A549 (cell line): Measurements from ENCODE around the gene BRAF. TPM values are rescaled to one million over a fixed set of nuclear protein-coding genes. Genes with fewer than 3 reads are reported as not detected.
"Not testable (repeated sequence)": the region's sequence is repeated elsewhere in the genome, so short reads cannot be mapped to it uniquely, and the experiment has no call there.

ENCODE experiments used
- ATAC-seq, 2 experiments: fragments of 200-7000 bp in 1 of 2; fragments of >200 bp in 1 of 2; cut with Nextera tagmentation in 1 of 2; cut with Tn5 transposase in 1 of 2; 3 replicates each; pipeline versions ENCODE4 v1.8.0 to v1.9.1; 2018 to 2020; ENCODE audit warnings: mild to moderate bottlenecking in 1 of 2, moderate library complexity in 1 of 2
- CTCF ChIA-PET: fragments of 300-600 bp; sonication (Branson Sonifier 250); formaldehyde crosslinking; extraction: SDS; loops from one replicate; lab custom pipeline; 2021; ENCODE audit warnings: antibody characterized with exemption, inconsistent platforms; lab: Yijun Ruan, JAX
- POLR2A ChIA-PET: fragments of 350-600 bp; formaldehyde crosslinking; extraction: SDS; loops from one replicate; lab custom pipeline; 2021; ENCODE audit warnings: antibody characterized with exemption, inconsistent platforms; lab: Yijun Ruan, JAX
- DNase-seq, 2 experiments: peaks; one replicate each; pipeline versions ENCODE4 v3.0.0 to v3.0.0-alpha.2; 2011 to 2016; ENCODE audit warnings: low read depth in 1 of 2, low spot score in 1 of 2
- FAIRE-seq: peaks from 2 replicates; lab custom pipeline; 2011; peaks lifted over from hg19 to GRCh38; lab: Jason Lieb, UNC
- H3K27ac ChIP-seq, 2 experiments: fragments of >200 bp; sonication (Bioruptor Twin); formaldehyde crosslinking; 3 replicates each; pipeline ENCODE4 v1.5.1; 2016 to 2017
- H3K4me1 ChIP-seq: fragments of >200 bp; sonication (Bioruptor Twin); formaldehyde crosslinking; 3 replicates; pipeline ENCODE4 v1.6.1; 2016
- H3K4me2 ChIP-seq: fragments of >200 bp; sonication (Bioruptor Twin); formaldehyde crosslinking; 3 replicates; pipeline ENCODE4 v1.6.1; 2016
- H3K4me3 ChIP-seq: fragments of >200 bp; sonication (Bioruptor Twin); formaldehyde crosslinking; 3 replicates; pipeline ENCODE4 v1.5.1; 2016
- H3K9me3 ChIP-seq: fragments of >200 bp; sonication (Bioruptor Twin); formaldehyde crosslinking; 3 replicates; pipeline ENCODE4 v1.6.1; 2016
- BHLHE40 ChIP-seq: IDR thresholded peaks from 2 replicates; pipeline ENCODE4 v1.6.1; 2012; ENCODE audit warnings: low read depth, low read length, inconsistent platforms
- CBX2 ChIP-seq: fragments of 200-600 bp; sonication (generic); IDR thresholded peaks from 2 replicates; pipeline ENCODE4 v1.6.1; 2016; ENCODE audit warnings: low read depth, mild to moderate bottlenecking, borderline replicate concordance
- CHD4 ChIP-seq: fragments of 200-600 bp; sonication (generic); IDR thresholded peaks from 2 replicates; pipeline ENCODE4 v1.6.1; 2016; ENCODE audit warnings: antibody characterized with exemption, mild to moderate bottlenecking, borderline replicate concordance
- FOXS1 ChIP-seq: fragments of 250-450 bp; sonication (Bioruptor Pico); IDR thresholded peaks from 2 replicates; pipeline ENCODE4 v1.5.0; 2020; ENCODE audit warnings: mild to moderate bottlenecking, moderate library complexity
- HDAC2 ChIP-seq: fragments of 200-600 bp; sonication (generic); IDR thresholded peaks from 2 replicates; pipeline ENCODE4 v1.6.1; 2016
- HEYL ChIP-seq: fragments of 250-450 bp; sonication (Bioruptor Pico); IDR thresholded peaks from 2 replicates; pipeline ENCODE4 v1.8.0; 2021; ENCODE audit warnings: mild to moderate bottlenecking, moderate library complexity
- HOXB13 ChIP-seq: fragments of 250-450 bp; sonication (Bioruptor Pico); IDR thresholded peaks from 2 replicates; pipeline ENCODE4 v1.5.0; 2020; ENCODE audit warnings: low read depth, mild to moderate bottlenecking, moderate library complexity
- HOXB5 ChIP-seq: fragments of 250-450 bp; sonication (Bioruptor Pico); IDR thresholded peaks from 2 replicates; pipeline ENCODE4 v1.5.0; 2020; ENCODE audit warnings: mild to moderate bottlenecking, moderate library complexity
- KDM5A ChIP-seq: fragments of 200-600 bp; sonication (generic); IDR thresholded peaks from 2 replicates; pipeline ENCODE4 v1.6.1; 2016; ENCODE audit warnings: antibody characterized with exemption, mild to moderate bottlenecking
- MAZ ChIP-seq: fragments of 150-350 bp; IDR thresholded peaks from 2 replicates; pipeline ENCODE4 v1.6.1; 2014; ENCODE audit warnings: antibody characterized with exemption, low read depth, low read length, borderline replicate concordance
- MYC ChIP-seq: IDR thresholded peaks from 2 replicates; pipeline ENCODE4 v1.6.1; 2012; ENCODE audit warnings: mild to moderate bottlenecking, inconsistent platforms, low read length, improper control_type of control experiment, borderline replicate concordance
- RAD21 ChIP-seq, 2 experiments: fragments of >200 bp in 1 of 2; sonication (Bioruptor Twin) in 1 of 2; formaldehyde crosslinking in 1 of 2; IDR thresholded peaks in 1 of 2; conservative IDR thresholded peaks in 1 of 2; 2 replicates in 1 of 2; 3 replicates in 1 of 2; pipeline ENCODE4 v1.6.1; 2012 to 2018; ENCODE audit warnings: inconsistent platforms in 1 of 2
- RARB ChIP-seq: fragments of 250-450 bp; sonication (Bioruptor Pico); IDR thresholded peaks from 2 replicates; pipeline ENCODE4 v1.8.0; 2021; ENCODE audit warnings: mild to moderate bottlenecking, moderate library complexity
- RFX5 ChIP-seq: fragments of 450-650 bp; IDR thresholded peaks from 2 replicates; pipeline ENCODE4 v1.7.1; 2014; ENCODE audit warnings: antibody characterized with exemption, mild to moderate bottlenecking, moderate library complexity
- TFCP2L1 ChIP-seq: fragments of 250-450 bp; sonication (Bioruptor Pico); IDR thresholded peaks from 2 replicates; pipeline ENCODE4 v1.5.0; 2021; ENCODE audit warnings: mild to moderate bottlenecking
- ZC3H11A ChIP-seq: fragments of 450-650 bp; IDR thresholded peaks from 2 replicates; pipeline ENCODE4 v1.6.1; 2014; ENCODE audit warnings: antibody characterized with exemption, mild to moderate bottlenecking
- ZNF302 ChIP-seq: fragments of 250-450 bp; sonication (Bioruptor Pico); IDR thresholded peaks from 2 replicates; pipeline ENCODE4 v1.9.0; 2021; ENCODE audit warnings: inconsistent platforms, mild to moderate bottlenecking, moderate library complexity
- ZSCAN20 ChIP-seq: fragments of 250-450 bp; sonication (Bioruptor Pico); IDR thresholded peaks from 2 replicates; pipeline ENCODE4 v1.8.0; 2022; ENCODE audit warnings: mild to moderate bottlenecking, moderate library complexity
- WGBS: methylation state at CpG from one replicate; pipeline ENCODE4 v1.1.6; 2017; ENCODE audit errors: missing lambda C conversion rate; 5-methylcytosine and 5-hydroxymethylcytosine counted together
- polyA plus RNA-seq, 4 experiments: library from polyadenylated mRNA; depleted of rRNA in 3 of 4; stranded (reverse); fragments of >200 nt; fragmentation: RNase III in 1 of 4; extraction: RNeasy Plus Mini Kit Qiagen cat#74134 plus additional on column Dnase treatment in 1 of 4; gene quantifications; 2 replicates in 3 of 4; 3 replicates in 1 of 4; pipeline ENCODE4 v1.2.3, GENCODE V29; 2011 to 2017
- TF ChIP-seq, protein P1 (sequence below): fragments of >200 bp; sonication (Bioruptor Twin); formaldehyde crosslinking; IDR thresholded peaks from 3 replicates; pipeline ENCODE4 v1.5.1; 2016
- TF ChIP-seq, protein P2 (sequence below): fragments of 200-600 bp; sonication (generic); IDR thresholded peaks from 2 replicates; pipeline ENCODE4 v1.6.1; 2016; ENCODE audit warnings: antibody characterized with exemption, mild to moderate bottlenecking, moderate library complexity
- TF ChIP-seq, protein P3 (sequence below): fragments of 150-350 bp; IDR thresholded peaks from 2 replicates; pipeline ENCODE4 v1.6.1; 2014; ENCODE audit warnings: low read depth, mild to moderate bottlenecking, low read length

Gene BRAF
- polyA plus RNA-seq, 2 of the 4 experiments (the other 2 are of a cell fraction), result 6.1 to 19.7 TPM

DNA sequence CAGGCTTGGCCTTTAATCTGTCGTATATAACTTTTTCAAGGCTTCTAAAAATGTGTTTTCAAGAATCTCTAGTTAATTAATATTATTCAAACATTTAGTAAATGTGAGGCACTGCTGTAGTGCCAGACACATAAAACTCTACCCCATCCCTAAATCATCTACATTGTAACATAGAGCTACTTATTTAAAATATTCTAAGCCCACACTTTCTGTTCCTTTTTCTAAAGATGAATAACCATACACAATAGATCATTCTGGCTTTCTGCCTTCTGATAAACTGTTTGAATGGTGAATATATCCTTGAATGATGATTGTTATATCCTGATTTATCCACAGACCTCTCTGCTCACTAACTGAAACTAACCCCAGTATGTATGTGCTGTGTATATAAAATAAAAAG, 41.4 kb downstream of the BRAF start:
- WGBS, result 90% methylated on average over 1 of the region's 1 CpG
- no peak for ATAC-seq

DNA sequence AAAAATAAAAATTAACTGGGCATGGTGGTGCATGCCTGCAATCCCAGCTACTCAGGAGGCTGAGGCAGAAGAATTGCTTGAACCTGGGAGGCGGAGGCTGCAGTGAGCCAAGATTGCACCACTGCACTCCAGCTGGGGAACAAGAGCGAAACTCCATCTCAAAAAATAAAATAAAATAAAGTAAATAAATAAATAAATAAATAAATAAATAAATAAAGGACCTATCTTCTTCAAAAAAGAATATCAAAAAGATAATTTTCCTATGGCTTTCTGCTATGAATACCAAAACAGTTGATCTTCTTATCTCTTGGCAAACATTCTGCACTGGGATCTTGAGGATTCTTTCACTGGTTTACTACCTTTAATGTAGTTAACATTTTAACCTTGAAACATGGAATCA, 41.9 kb downstream of the BRAF start:
- CTCF ChIA-PET, result interaction anchor here (1.4 kb wide), 1 partner anchor 18 kb away, joined by 4 read pairs; no protein-coding TSS in a partner anchor
- H3K9me3 ChIP-seq, POLR2A ChIA-PET, H3K27ac ChIP-seq, DNase-seq, H3K4me1 ChIP-seq, FAIRE-seq, ATAC-seq, H3K4me3 ChIP-seq, H3K4me2 ChIP-seq: not testable (repeated sequence)
- peak; percentile 43; the same call in 1 of the 2 replicates for TF ChIP-seq ZC3H11A
- 98% methylated on average over 2 of the region's 2 CpGs for WGBS

More for the DNA sequence above, 41.4 kb downstream of the BRAF start:
- ChIA-PET CTCF (interaction anchor here (1.4 kb wide), 1 partner anchor 18 kb away, joined by 4 read pairs; no protein-coding TSS in a partner anchor), POLR2A (no interaction called here)
- H3K27ac ChIP-seq, result no peak overlapping the region
- no peak for FAIRE-seq
- no peaks in the 10 kb centered on the region for H3K9me3 ChIP-seq
- no peak overlapping the region for H3K4me2 ChIP-seq
- H3K4me1 ChIP-seq, result 0 out of 3 replicates have a peak, but pooled peaks cover 7% of the 10 kb centered on the region
- TF ChIP-seq MAZ, result no peak
- TF ChIP-seq CBX2, result no peak
- no peak for TF ChIP-seq KDM5A
- no peak for TF ChIP-seq TFCP2L1
- TF ChIP-seq, protein P1, sequence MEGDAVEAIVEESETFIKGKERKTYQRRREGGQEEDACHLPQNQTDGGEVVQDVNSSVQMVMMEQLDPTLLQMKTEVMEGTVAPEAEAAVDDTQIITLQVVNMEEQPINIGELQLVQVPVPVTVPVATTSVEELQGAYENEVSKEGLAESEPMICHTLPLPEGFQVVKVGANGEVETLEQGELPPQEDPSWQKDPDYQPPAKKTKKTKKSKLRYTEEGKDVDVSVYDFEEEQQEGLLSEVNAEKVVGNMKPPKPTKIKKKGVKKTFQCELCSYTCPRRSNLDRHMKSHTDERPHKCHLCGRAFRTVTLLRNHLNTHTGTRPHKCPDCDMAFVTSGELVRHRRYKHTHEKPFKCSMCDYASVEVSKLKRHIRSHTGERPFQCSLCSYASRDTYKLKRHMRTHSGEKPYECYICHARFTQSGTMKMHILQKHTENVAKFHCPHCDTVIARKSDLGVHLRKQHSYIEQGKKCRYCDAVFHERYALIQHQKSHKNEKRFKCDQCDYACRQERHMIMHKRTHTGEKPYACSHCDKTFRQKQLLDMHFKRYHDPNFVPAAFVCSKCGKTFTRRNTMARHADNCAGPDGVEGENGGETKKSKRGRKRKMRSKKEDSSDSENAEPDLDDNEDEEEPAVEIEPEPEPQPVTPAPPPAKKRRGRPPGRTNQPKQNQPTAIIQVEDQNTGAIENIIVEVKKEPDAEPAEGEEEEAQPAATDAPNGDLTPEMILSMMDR, result no peak
- no peak for TF ChIP-seq MYC
- TF ChIP-seq HOXB5 (CRISPR knock-in tag), result no peak
- TF ChIP-seq, protein P2, sequence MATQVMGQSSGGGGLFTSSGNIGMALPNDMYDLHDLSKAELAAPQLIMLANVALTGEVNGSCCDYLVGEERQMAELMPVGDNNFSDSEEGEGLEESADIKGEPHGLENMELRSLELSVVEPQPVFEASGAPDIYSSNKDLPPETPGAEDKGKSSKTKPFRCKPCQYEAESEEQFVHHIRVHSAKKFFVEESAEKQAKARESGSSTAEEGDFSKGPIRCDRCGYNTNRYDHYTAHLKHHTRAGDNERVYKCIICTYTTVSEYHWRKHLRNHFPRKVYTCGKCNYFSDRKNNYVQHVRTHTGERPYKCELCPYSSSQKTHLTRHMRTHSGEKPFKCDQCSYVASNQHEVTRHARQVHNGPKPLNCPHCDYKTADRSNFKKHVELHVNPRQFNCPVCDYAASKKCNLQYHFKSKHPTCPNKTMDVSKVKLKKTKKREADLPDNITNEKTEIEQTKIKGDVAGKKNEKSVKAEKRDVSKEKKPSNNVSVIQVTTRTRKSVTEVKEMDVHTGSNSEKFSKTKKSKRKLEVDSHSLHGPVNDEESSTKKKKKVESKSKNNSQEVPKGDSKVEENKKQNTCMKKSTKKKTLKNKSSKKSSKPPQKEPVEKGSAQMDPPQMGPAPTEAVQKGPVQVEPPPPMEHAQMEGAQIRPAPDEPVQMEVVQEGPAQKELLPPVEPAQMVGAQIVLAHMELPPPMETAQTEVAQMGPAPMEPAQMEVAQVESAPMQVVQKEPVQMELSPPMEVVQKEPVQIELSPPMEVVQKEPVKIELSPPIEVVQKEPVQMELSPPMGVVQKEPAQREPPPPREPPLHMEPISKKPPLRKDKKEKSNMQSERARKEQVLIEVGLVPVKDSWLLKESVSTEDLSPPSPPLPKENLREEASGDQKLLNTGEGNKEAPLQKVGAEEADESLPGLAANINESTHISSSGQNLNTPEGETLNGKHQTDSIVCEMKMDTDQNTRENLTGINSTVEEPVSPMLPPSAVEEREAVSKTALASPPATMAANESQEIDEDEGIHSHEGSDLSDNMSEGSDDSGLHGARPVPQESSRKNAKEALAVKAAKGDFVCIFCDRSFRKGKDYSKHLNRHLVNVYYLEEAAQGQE, result no peak
- no peak for TF ChIP-seq RFX5
- no peak for TF ChIP-seq RARB (CRISPR knock-in tag)
- no peak for TF ChIP-seq FOXS1
- TF ChIP-seq ZNF302 (CRISPR knock-in tag), result no peak
- TF ChIP-seq HEYL (CRISPR knock-in tag), result no peak
- TF ChIP-seq HDAC2, result no peak
- TF ChIP-seq HOXB13 (CRISPR knock-in tag), result no peak
- TF ChIP-seq CHD4, result no peak
- no peak for TF ChIP-seq BHLHE40
- TF ChIP-seq, protein P3, sequence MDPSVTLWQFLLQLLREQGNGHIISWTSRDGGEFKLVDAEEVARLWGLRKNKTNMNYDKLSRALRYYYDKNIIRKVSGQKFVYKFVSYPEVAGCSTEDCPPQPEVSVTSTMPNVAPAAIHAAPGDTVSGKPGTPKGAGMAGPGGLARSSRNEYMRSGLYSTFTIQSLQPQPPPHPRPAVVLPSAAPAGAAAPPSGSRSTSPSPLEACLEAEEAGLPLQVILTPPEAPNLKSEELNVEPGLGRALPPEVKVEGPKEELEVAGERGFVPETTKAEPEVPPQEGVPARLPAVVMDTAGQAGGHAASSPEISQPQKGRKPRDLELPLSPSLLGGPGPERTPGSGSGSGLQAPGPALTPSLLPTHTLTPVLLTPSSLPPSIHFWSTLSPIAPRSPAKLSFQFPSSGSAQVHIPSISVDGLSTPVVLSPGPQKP, result no peak
- no peak for TF ChIP-seq RAD21 (conservative IDR thresholded peaks at IDR 0.05 in 1 of 2, IDR thresholded peaks at IDR 0.05 in 1 of 2)
- TF ChIP-seq ZSCAN20 (CRISPR knock-in tag), result no peak
- DNase-seq, result no peak
- no peak overlapping the region for H3K4me3 ChIP-seq
